GM10266 (cell line): ENCODE data around the gene COL13A1.

Source experiments
- DNase-seq: peaks from one replicate; pipeline ENCODE4 v3.0.0; 2012; ENCODE audit errors: extremely low spot score
- TF ChIP-seq, protein P1 (sequence below): IDR thresholded peaks from 2 replicates; pipeline ENCODE4 v1.5.1; 2012; ENCODE audit warnings: mild to moderate bottlenecking, low read depth; ENCODE audit not compliant: control insufficient read depth, insufficient read depth; ENCODE audit errors: missing control alignments

The COL13A1 gene

DNA sequence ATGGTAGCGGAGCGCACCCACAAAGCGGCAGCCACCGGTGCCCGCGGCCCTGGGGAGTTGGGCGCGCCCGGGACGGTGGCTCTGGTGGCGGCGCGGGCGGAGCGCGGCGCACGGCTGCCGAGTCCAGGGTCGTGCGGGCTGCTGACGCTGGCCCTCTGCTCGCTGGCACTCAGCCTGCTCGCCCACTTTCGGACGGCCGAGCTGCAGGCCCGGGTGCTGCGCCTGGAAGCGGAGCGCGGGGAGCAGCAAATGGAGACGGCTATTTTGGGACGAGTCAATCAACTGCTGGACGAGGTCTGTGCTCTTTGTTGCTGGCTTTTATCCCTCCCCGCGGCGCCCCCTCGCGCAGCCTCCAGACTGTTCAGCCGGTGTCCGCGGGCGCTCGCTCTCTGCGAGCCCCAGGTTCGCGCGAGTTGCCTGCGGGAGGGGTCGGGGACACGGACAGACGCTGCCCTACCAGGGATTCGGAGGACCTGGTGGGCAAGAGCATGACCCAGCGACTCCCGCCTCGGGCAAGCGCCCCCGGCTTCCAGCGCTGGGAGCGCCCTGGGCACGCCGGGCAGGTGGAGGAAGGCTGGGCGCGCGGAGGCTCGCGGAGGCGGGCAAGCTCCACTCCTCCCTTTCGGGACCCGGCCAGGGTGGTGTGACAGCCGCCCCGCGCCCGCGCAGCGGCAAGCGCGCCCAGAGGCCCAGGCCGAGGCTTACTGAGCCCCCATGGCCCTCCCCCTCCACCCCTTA lies 887 bp downstream of the COL13A1 start:
- DNase-seq, result no peak
- TF ChIP-seq, protein P1, sequence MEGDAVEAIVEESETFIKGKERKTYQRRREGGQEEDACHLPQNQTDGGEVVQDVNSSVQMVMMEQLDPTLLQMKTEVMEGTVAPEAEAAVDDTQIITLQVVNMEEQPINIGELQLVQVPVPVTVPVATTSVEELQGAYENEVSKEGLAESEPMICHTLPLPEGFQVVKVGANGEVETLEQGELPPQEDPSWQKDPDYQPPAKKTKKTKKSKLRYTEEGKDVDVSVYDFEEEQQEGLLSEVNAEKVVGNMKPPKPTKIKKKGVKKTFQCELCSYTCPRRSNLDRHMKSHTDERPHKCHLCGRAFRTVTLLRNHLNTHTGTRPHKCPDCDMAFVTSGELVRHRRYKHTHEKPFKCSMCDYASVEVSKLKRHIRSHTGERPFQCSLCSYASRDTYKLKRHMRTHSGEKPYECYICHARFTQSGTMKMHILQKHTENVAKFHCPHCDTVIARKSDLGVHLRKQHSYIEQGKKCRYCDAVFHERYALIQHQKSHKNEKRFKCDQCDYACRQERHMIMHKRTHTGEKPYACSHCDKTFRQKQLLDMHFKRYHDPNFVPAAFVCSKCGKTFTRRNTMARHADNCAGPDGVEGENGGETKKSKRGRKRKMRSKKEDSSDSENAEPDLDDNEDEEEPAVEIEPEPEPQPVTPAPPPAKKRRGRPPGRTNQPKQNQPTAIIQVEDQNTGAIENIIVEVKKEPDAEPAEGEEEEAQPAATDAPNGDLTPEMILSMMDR, result no peak

DNA sequence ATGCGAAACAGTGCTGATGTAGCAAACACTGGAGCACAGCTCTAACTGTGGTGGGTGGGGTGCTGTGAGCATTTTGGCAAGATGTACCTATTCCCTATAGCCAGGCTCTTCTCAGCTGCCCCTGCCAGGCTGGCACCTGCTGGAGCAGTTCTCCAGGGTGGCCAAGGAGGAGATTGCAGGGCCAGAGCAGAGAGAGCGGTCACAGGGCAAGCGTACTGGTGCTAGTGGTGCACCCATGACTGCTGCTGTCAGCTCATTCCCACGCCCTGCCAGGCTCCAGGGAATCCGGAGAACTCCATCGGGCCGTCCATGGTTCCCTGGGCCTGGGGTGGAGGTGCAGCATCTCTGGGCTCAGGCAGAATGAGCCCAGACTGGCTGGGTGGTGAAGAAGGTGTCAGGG lies 2.1 kb downstream of the COL13A1 start:
- no peak for DNase-seq

DNA sequence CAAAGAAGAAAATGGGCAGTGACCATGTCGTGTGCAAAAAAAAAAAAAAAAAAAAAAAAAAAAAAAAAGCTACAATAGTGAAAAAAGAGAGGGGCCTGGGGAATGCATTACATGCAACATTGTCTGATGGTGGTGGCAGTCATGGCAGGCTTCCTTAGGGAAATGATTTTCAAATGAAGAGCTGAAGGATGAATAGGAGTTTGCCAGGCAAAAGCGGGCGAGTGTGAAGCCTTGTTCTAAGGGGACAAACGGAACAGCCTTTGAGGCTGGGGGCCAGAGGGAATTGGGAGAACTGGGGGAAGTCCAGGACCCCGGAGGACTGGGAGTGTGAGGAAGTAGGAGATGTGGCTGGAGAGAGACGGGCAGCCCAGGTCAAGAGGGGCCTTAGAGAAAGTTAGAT lies 3.1 kb downstream of the COL13A1 start:
- TF ChIP-seq, protein P1, result no peak

More for the DNA sequence above, 2.1 kb downstream of the COL13A1 start:
- TF ChIP-seq, protein P1, result no peak

DNA sequence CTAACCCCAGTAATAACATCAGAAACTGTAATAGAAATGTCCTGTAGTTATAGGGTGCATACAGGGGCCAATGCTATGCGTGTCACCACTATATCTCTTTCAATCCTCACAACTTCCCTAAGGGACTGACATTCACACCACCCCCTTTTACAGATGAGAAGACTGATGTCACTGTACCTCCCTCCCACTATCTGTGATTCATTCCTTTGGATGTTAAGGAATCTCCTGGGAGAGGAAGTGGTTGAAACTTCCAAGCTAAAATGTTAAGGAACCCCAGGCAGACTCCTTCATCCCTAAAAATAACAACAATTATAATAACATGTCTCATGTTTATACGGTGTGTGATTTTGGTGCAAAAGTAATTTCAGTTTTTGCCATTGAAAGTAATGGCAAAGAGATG lies 5.4 kb downstream of the COL13A1 start:
- no peak for DNase-seq
- TF ChIP-seq, protein P1, result no peak

More for the DNA sequence above, 3.1 kb downstream of the COL13A1 start:
- no peak for DNase-seq

DNA sequence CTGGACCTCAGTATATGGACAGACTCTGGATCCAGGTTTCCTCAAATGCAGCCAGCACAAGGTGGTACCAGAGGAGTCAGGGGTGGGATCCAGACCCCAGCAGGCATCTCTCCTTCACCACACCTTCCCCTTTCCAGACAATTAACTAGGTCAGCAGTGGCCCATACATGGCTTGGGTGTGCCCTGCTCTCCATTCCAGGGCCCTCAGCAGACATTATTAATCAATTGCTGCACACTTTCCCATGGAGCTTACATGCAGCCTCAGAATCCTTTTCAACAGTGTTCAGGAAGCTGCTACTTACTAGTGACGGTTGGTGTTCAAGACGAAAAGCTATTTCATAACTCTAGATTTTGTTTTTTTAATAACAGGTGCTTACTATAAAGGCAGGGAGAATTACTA lies 6.0 kb downstream of the COL13A1 start:
- TF ChIP-seq, protein P1, result no peak
- DNase-seq, result no peak

DNA sequence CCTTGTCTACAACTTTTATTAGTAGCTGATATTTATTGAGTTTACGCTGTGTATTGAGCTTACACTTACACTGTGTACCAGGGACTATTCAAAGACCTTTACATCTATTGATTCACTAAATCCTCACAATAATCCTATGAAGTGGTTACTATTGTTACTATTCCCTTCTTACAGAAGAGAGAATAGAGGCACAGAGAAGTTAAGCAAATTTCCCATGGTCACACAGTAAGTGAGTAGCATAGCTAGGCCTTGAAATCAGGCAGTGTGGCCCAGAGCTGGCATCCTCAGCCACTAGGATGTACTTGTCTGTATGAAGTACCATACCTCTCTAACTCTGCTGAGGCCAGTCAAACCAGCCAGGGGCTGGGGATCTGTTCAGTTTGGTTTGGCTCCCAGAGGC lies 7.6 kb downstream of the COL13A1 start:
- TF ChIP-seq, protein P1, result no peak
- DNase-seq, result no peak

DNA sequence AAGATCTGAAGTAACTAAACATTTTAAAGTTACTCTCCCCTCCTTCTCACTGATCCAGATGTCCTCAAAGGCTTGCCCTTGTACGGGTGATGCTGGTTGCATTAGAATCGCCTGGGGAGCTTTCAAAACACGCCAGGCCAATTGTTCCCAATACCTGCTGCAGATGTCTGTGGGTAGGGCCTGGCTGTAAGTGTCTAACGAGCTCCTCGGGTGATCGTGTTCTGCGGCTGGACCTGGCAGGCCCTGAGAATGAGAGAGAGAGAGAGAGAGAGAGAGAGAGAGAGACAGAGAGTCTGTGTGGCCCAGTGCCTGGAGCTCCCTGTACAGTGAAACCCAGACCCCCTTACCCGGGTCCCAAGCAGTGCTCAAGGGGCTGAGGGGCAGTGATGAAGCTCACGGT lies 8.4 kb downstream of the COL13A1 start:
- no peak for DNase-seq
- TF ChIP-seq, protein P1, result no peak
